Smooth muscle cell of the umbilical artery (primary cell): ENCODE results near the gene SERF2. TPM values are rescaled to one million over a fixed set of nuclear protein-coding genes. Genes with fewer than 3 reads are reported as not detected.

Source experiments
- total RNA-seq: library from RNA; depleted of rRNA; stranded (reverse); fragments of >200 nt; gene quantifications from 2 replicates; pipeline ENCODE4 v1.2.3, GENCODE V29; 2014

Gene SERF2
- 844 and 1,099 TPM in 2 replicates for total RNA-seq

DNA sequence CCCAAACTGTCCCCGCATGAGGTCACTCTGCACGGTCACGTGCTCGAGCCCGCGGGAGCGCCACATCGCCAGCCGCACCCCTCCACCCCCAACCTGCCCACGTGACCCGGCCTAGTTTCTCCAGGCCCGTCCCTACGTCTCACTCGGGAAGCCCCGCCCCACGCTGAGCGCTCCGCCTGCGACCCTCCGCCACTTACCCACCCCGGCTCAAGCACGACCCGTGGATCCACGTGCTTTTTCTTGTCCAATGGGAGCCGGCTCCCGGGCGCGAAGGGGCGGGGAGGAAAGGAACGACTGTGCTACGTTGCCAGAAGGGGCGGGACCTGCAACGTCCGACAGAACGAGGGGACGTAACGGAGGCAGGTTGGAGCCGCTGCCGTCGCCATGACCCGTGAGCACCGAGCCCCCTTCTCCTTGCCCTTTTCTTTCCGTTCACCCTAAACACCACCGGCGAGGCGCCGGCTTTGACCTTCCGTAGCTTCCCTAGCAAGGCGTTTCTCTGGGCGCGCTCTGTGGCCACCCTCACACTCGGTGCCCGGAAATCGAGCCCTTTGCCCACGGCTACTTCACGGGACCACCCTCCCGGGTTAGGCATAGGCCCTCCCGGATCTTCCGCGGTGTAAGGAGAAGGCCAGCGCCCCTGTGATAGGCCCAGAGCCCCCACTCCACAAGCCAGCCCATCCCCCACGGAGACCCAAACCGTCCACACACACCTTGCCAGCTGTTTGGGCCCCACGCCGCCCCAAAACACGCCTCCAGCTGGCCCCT is at the start of gene SERF2:
Gene SERF2 (plus strand): TSS at position 328 of the 768 bp plus-strand sequence. CDS start 57 bp downstream, at position 385.

DNA sequence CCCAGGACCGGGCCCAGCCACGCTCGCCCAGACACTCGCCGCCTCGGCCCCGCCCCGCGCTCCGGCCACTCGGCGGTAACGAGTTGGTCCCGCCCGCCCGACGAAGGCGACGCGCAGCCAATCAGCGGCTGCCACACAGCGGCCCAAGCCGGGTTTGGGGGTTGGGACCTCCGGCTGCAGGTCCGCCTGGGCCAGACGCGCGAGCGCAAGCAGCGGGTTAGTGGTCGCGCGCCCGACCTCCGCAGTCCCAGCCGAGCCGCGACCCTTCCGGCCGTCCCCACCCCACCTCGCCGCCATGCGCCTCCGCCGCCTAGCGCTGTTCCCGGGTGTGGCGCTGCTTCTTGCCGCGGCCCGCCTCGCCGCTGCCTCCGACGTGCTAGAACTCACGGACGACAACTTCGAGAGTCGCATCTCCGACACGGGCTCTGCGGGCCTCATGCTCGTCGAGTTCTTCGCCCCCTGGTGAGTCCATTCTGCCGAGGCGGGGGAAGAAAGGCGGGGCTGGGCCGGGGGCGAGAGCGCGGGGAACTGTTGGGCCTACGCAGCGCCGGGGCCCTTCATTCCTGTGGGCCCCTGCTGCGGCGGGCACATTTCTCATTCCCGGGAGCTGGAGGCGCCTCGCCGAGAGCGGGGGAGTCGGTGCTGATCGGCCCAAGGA is 45.7 kb upstream of the SERF2 start, which contains the start of gene PDIA3:
Gene PDIA3 (plus strand): TSS at position 194 of the 658 bp plus-strand sequence. CDS start 102 bp downstream, at position 296.

DNA sequence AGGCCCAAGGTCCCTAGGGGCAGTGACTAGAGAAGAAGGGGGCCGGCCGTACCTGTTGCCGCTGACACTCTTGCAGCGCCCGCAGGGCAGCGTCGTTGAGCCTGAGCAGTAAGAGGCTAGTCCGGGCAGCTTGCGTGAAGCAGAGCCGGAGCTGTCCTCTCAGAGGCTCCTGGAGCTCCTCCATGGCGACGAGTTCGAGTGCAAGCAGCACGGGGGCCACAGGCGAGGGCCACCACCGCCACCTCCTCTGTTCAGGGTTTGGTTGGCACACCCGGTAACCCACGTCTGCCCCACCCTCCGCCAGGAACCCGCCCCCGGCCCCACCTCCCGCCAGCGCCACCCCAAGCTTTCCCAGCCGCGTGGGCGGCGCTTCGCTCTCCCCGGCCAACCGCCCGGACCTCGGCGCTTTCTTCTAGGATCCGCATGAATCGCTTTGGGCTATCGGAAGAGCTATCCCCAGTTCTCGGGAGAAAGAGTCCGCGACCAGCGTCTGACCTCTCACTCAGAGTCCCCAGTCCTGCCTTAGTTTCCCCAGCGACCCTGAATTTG is 15.3 kb upstream of the SERF2 start, which contains the start of gene ELL3:
Gene ELL3 (minus strand): TSS at position 249 of the 549 bp plus-strand sequence. CDS start 65 bp downstream, at position 184.

GRCh38 chr15:43799945-43800285 is 7.8 kb downstream of the SERF2 start, which contains the start of gene SERINC4:
TSS of gene SERINC4 (minus strand) at chr15:43800220. CDS start at chr15:43799986, 234 bp downstream.

DNA sequence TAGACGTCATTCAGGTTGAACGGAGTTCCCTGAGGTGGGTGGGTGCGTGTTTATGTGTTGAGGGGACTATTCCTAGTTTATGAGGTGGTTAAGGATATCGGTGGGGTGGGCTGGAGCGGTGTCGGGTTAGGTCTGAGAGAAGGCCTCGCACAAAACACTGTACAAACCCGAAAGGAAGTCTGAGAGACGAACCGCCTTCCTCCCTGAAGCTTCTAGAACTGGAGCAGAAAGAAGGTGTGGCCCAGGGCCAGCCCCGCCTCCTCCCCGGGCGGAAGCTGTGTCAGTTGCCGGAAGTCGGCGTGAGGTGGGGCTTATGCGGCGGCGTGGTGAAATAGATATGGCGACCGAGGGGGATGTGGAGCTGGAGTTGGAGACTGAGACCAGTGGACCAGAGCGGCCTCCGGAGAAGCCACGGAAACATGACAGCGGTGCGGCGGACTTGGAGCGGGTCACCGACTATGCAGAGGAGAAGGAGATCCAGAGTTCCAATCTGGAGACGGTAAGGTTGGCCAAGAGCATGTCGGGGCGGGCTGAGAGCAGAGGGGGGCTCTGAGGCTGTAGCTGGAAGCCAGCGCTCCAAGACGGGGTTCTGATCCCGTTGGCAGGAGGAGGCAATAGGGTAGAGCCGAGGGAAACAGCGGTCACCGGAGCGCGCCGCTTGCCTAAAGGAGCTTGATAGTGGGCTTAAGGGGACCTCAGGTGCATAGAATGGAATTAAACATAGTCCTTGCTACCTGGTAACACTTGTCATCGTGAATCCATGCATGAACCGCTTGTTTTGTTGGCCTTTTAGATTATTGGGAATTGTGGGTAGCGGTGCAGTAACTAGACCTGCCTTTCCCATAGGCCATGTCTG is 8.4 kb downstream of the SERF2 start, which contains the start of gene HYPK:
Gene HYPK (plus strand): TSS at position 314 of the 856 bp plus-strand sequence. CDS start 24 bp downstream, at position 338.

DNA sequence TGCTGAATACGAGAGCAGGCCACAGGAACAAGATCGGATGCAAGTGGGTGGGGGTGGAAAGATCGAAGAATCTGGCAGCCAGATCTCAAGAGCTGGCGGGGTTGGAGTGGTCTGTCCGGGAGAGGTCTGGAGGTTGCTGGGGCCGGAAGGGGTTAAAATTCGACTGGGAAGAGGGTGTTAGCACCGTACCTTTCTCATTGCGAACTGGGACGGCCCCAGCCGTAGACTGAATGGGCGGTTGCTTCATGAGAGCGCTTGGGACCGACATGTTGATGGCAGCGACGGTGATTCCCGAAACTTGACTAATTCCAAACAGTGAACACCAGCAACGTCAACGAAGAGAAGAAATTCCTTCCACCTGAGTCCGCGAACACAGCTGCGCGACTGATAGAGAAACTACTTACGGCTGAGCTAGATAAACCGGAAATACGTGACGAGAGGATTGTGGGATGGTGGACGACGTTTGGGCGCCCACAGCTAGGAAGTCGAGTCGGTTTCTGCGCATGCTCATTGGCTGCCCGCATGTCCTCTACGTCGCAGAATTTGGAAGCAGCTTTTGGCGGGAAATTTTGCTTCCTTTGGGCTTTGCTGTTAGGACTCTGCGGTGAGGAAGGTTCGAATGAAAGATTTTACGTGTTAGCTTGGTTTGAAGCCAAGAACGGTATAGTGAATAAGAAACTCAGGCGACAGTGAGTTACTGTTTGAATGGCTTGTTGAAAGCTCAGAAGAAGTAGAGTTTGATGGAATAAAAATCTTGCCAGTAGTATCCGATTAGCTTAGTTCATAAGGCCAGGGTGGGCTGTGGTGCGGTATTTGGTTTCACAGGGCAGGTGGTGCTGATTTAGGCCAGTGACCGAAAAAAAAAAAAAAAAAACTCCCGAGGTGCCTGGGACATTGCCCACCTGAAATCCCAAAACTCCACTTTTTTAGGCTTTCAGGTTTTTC is 32.5 kb downstream of the SERF2 start, which contains the start of gene MFAP1:
Gene MFAP1 (minus strand): TSS at position 389 of the 945 bp plus-strand sequence. CDS start 121 bp downstream, at position 268.

DNA sequence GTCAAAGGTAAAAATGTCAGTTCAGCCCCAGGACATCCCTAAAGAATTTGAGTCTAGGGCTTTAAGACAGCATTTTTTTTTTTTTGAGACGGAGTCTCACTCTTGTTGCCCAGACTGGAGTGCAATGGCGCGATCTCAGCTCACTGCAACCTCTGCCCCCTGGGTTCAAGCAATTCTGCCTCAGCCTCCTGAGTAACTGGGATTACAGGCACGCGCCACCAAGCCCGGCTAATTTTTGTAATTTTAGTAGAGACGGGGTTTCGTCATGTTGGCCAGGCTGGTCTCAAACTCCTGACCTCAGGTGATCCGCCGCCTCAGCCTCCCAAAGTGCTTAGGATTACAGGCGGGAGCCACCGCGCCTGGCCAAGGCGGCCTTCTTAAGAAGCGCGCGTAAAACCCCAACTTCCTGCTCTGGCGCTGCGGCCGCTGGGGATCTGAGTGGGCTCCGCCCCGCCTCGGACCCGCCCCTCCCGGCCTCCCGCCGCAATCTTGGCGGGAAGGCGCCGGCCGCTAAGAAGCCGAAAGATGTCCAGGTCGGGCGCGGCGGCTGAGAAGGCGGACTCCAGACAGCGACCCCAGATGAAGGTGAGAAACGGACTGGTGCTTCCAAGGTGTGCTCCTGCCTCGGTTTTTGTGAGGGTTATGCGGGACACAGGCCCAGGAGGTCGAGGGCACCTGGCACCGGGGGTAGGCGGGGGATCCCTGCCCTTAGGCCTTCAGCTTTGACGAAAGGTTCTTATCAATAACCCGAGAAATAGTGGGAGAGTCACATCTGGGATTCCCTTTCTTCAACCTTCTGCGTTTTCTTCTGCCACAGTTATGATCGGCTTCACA is 34.6 kb downstream of the SERF2 start, which contains the start of gene WDR76:
Gene WDR76 (plus strand): TSS at position 495 of the 834 bp plus-strand sequence. CDS start 31 bp downstream, at position 526.

Other genes starting within 250 kb of the SERF2 start
- 20.8 and 81.9 TPM in 2 replicates for gene PPIP5K1, start 202.1 kb upstream of the SERF2 start, total RNA-seq
- not detected in 2 replicates for gene CKMT1B, start 198.3 kb upstream of the SERF2 start, total RNA-seq
- 0.09 and 0.30 TPM in 2 replicates for gene STRC, start 173.5 kb upstream of the SERF2 start, total RNA-seq
- gene CATSPER2, start 143.5 kb upstream of the SERF2 start, total RNA-seq = 0.89 and 9.6 TPM in 2 replicates
- gene CKMT1A, start 98.5 kb upstream of the SERF2 start, total RNA-seq = not detected in 2 replicates
- gene PDIA3, start 45.9 kb upstream of the SERF2 start, total RNA-seq = 529 and 690 TPM in 2 replicates
- 1.7 and 2.7 TPM in 2 replicates for gene ELL3, start 15.4 kb upstream of the SERF2 start, total RNA-seq
- not detected in 2 replicates for gene SERINC4, start 7.9 kb downstream of the SERF2 start, total RNA-seq
- 4.8 and 5.8 TPM in 2 replicates for gene HYPK, start 8.3 kb downstream of the SERF2 start, total RNA-seq
- gene MFAP1, start 32.4 kb downstream of the SERF2 start, total RNA-seq = 27.9 and 31.5 TPM in 2 replicates
- gene WDR76, start 34.7 kb downstream of the SERF2 start, total RNA-seq = 3.0 and 11.5 TPM in 2 replicates